Activated naive CD8-positive, alpha-beta T cell treated with anti-CD3 and anti-CD28 coated beads, Interleukin-2, amount 50 U/mL, for 16 hours (primary cell): Measurements from ENCODE around the gene SLC49A3.
"Not testable (repeated sequence)": the region's sequence is repeated elsewhere in the genome, so short reads cannot be mapped to it uniquely, and the experiment has no call there.

ENCODE experiments used
- DNase-seq: peaks from one replicate; pipeline ENCODE4 v3.0.0-alpha.2; 2020; ENCODE audit warnings: low read depth, low spot score

SLC49A3 gene

DNA sequence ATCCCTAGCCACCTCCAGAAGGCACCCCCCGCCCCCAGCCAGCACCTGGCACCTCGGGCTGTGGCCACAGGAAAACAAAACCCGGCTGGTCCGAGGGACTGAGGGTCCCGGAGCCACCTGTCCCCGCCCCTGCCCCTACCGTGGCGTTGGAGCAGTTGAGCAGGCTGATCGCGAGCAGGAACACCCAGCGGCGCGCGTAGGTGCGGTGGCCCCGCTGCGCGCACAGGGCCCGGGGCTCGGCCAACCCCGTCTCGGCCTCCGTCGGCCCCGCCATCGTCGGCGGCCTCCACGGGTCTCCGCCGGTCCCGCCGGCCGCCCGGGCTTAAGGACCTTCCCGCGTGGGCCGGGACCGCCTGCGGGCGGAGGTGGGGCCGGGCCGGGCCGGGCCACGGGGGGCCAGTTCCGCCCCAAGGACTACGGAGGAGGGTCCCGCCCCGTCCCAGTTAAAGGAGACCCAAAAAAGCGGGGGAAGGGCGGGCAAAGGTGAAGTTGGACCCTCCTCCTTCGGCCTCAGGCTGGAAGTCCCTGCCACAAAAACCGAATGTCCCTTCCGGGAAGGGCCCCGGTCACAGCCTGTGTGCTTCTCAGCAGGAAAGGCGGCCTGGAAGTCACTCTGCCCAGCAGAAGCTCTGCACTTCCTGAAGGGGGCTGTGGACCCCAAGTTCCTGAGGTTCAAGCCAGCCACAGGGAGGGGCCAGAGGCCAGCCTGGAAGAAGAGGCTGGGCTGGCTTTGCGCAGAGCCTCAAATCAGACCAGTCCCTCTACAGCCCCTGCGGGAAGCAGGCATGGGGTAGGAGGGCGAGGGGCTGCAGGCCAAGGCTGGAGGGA is at the start of gene SLC49A3:
TSS of gene SLC49A3 (minus strand) at position 298 of the 828 bp plus-strand sequence. CDS start at position 274, 24 bp downstream.
- no peak for DNase-seq

GRCh38 chr4:736561-736960 is 47.6 kb upstream of the SLC49A3 start:
- not testable (repeated sequence) for DNase-seq

DNA sequence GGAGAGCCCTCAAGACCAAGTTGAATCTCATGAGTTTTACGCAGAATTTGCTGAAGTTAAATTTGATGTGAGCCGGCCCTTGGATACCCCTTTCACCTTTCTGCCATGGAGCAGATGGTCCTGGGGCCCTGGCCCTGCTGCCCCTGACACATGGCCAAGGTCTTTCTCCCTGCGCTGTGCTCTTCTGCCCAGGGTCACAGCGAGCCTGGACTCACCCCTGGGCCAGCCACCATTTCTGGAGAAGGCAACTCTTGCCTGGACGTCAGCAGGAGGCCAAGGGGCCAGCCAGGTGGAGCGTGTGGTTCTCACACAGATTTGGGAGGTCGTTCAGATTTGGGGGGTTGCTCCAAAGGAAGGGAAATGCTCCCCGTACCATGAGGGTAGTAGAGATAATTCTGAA is 46.6 kb upstream of the SLC49A3 start:
- no peak for DNase-seq

DNA sequence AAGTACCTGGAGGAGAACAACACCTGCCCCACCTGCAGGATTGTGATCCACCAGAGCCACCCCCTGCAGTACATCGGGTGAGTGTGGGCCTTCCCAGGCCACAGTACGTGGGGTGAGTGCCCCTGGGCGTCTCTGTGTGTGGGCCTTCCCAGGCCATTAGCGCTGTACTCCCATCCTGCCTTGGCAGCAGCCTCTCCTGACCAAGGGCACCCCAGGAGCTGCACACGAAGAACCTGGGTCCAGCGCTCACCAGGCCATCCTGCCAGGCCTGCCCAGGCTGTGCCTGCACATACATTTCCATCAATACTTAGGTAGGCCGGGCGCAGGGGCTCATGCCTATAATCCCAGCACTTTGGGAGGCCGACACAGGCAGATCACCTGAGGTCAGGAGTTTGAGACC is 46.0 kb upstream of the SLC49A3 start:
- no peak for DNase-seq

DNA sequence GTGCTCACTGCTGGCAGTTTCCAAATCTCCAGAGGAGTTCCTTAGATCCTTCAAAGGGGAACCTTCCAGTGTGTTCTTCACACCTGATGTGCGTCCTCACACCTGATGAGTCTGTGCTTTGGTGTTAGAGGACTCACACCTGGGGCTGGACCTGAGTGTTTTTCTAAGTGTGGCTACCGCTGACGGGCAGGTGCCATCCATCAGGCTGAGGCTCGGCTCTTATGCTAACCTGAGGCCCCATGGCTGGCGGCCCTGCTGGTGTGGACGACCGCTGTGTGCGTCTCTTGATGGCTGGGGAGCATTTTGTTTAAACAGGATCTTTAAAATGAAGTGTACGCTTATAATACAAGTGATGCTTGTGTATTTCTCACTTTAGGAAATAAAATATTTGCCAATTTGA is 45.1 kb upstream of the SLC49A3 start:
- no peak for DNase-seq

GRCh38 chr4:733631-733980 is 44.7 kb upstream of the SLC49A3 start:
- no peak for DNase-seq

- DNase-seq: no peak
These were observed 44.1 kb upstream of the SLC49A3 start for GRCh38 chr4:732911-733630.

DNA sequence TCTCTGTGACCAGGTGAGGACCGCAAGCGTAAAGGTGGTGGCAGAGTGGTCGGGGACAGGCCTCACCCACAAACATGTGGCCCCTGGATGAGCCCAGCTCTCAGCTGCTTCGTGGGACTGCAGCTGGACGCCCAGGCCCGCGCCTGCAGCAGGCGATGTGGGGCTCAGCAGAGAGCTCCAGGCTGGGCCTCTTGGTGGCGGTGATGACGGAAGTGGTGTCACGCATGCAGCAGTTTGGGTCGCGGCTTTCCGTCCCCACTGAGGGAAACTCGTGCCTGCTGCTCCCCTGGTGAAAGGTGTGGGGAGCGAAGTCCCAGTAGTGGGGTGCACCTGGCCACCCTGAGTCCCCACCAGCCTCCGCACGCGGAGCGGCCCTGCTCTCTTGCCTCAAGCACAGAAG is 43.5 kb upstream of the SLC49A3 start:
- DNase-seq: no peak

GRCh38 chr4:731954-732353 is 43.0 kb upstream of the SLC49A3 start:
- DNase-seq: not testable (repeated sequence)

DNA sequence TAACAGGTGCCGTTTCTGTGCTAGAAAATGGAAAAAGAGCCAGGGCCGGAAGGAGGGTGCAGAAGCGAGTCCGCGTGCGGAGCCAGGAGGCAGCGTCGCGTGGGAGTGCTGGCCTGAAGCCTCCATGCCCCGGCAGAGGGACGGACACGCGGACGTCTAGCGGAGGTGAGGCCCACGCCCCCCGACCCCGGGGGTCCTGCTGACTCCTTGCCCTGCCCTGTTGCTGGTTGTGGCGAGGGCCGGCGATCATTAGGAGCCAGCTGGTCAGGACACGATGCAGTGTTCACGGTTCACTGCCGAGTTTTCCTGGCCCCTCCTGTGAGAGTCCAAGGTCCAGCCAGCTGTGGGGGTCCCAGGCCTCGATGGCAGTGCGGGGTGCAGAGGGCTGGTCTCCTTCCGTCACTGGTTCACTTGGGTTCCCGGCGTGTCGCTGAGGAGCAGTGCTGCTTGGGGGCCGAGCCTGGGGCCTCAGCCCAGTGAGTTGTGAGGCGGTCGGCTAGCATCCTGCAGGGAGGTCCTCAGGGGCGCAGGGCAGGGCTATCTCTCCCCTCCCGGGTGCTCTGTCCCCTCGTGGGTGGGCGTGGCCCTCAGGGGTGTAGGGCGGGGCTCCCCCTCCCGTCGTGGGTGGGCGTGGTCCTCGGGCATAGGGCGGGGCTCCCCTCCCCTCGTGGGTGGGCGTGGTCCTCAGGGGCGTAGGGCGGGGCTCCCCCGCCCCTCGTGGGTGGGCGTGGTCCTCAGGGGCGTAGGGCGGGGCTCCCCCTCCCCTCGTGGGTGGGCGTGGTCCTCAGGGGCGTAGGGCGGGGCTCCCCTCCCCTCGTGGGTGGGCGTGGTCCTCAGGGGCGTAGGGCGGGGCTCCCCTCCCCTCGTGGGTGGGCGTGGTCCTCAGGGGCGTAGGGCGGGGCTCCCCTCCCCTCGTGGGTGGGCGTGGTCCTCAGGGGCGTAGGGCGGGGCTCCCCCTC is 42.3 kb upstream of the SLC49A3 start:
- not testable (repeated sequence) for DNase-seq

DNA sequence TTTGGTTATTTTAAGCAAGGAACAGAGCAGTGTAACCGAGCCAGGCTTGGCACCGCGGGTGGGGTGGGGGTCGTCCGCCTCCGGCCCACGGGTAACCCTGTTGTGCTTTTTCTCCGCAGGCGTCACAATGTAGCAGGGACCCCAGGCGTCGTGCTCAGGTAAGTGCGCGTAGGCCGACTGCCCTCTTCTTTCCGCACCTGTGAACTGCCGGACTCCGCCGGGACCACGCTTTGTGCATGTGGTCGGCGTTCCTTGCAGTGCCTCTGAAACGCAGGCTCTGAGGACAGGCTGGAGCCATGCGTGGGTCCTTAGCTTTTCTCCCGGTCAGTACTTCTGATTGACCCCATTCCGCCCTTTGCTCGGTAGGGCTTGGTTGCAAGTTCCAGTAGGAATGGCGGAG is 41.6 kb upstream of the SLC49A3 start:
- no peak for DNase-seq

- no peak for DNase-seq
These were observed 40.7 kb upstream of the SLC49A3 start for GRCh38 chr4:729336-730315.

GRCh38 chr4:727576-727975 is 38.6 kb upstream of the SLC49A3 start:
- DNase-seq: no peak

GRCh38 chr4:726838-727237 is 37.9 kb upstream of the SLC49A3 start:
- no peak for DNase-seq

DNA sequence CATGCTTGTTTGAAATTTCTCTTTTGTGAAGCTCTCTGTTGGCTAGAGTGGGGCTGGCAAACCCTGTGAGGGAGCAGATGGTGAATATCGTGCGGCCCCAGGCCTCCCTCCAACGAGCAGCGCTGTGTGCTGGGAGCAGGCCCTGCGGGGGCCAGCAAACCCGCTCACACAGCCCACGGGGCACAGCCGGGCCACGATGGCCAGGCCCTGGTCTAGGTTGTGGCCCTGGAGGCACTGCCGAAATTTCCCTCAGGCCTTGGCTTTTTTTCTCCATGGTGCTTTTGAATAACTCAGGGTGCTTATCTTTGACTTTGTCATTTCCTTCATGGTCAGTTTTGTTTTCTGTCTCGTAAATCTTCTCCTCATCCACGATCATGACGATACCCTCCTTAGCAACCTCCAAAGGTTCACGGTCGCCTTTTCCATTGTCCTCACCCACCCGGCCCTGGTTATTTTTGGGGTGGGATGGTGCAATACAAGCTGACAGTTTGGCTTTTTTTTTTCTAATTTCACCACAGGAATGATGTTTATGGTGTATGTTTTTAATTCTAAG is 37.4 kb upstream of the SLC49A3 start:
- DNase-seq: no peak

DNA sequence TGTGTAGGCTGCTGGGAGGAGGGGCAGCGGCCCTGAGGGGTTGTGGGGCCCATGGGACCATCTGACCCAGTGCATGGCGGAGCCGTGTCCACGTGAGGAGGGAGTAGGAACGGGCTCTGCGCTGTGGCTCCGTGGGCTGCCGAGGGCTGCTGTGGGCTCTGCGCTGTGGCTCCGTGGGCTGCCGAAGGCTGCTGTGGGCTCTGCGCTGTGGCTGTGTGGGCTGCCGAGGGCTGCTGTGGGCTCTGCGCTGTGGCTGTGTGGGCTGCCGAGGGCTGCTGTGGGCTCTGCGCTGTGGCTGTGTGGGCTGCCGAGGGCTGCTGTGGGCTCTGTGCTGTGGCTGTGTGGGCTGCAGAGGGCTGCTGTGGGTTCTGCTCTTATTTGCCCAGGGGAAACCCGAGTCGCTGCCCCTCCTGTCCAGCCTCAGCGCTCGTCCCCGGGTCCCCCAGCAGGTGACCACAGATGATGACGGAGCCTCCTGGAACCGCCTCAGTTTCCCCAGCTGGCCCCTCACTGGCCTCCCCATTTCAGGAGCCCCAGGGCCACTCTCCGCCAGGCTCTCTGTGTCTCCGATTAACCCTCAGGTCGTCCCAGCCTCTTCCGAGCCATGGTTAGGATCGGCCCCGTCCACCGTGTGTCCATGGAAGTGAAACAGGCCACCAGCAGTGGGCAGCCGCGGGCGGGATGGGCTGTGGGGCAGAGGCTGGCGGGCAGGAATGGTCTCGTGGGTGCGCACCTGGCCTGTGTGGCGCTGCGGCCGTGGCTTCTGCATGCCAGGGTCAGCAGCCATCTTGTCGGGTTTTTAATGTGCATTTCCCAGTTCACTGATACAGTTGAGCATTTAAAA is 36.7 kb upstream of the SLC49A3 start:
- no peak for DNase-seq

- DNase-seq: no peak
These were observed 35.0 kb upstream of the SLC49A3 start for GRCh38 chr4:723751-724530.

GRCh38 chr4:722851-723360 is 34.0 kb upstream of the SLC49A3 start:
- no peak for DNase-seq
